ENCODE results near the gene PCDH18. TPM values are rescaled to one million over a fixed set of nuclear protein-coding genes. Genes with fewer than 3 reads are reported as not detected.
"Not testable (repeated sequence)": the region's sequence is repeated elsewhere in the genome, so short reads cannot be mapped to it uniquely, and the experiment has no call there.

Gene PCDH18
- total and polyA plus RNA-seq, 12 donors = 2.3 to 7.4 (median 3.8) TPM

DNA sequence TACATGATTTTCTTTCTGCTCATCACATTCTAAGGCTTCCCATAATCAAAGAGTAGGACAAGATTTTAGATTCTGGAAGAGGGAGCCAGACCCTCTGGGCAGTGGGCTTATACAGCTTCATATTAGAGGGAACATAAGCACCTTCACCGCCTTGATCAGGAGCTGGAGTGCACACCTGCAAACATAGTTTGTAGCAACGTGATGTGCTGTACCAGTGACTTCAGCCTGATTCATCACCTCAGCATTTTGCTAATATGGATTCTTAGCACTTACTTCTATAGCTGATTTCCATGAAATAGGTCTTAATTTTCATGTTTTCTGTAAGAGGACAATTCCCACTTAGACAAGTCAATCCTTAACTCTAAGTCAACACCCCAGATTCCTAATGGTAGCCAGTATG is 36.7 kb downstream of the PCDH18 start:
- no peak for ATAC-seq

DNA sequence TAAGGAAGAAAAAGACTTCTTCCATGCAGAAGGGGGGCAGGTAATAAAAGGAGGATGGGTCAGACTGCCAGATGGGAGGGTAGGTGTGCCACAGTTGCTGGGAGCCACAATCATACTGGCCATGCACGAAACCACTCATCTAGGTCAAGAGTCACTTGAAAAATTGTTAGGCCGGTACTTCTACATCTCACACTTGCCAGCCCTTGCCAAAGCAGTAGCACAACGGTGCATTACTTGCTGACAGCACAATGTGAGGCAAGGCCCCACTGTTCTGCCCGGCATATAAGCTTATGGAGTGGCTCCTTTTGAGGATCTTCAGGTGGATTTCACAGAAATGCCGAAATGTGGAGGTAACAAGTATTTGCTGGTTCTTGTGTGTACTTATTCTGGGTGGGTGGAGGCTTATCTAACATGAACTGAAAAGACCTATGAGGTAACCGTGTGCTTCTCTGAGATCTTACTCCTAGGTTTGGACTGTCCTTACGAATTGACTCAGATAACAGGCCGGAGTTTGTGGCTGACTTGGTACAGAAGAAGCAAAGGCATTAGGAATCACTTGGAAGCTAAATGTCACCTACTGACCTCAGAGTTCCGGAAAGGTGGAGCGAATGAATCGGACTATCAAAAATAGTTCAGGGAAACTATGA is 48.9 kb downstream of the PCDH18 start:
- H3K27me3 ChIP-seq; ATAC-seq; H3K36me3 ChIP-seq; H3K4me1 ChIP-seq; intact Hi-C loops (cut with DNase I); H3K4me3 ChIP-seq; H3K9me3 ChIP-seq; DNase-seq: not testable (repeated sequence)
- H3K27ac ChIP-seq = peak overlapping the region in 1 of 10 donors; percentile 43
- WGBS, 2 donors = 62 to 67% methylated on average over 11 of the region's 11 CpGs

More for the DNA sequence above, 36.7 kb downstream of the PCDH18 start:
- Histone ChIP-seq H3K27me3 (no peaks in the 10 kb centered on the region), H3K9me3 (no peaks in the 10 kb centered on the region), H3K27ac (no peak overlapping the region), H3K4me1 (no peaks in the 10 kb centered on the region), H3K4me3 (no peak overlapping the region), H3K36me3 (no peaks in the 10 kb centered on the region)
- DNase-seq = no peak
- intact Hi-C loops (cut with DNase I) = no loop called here
- WGBS, 2 donors = 90 to 92% methylated on average over 2 of the region's 2 CpGs
- TF ChIP-seq, protein P1, sequence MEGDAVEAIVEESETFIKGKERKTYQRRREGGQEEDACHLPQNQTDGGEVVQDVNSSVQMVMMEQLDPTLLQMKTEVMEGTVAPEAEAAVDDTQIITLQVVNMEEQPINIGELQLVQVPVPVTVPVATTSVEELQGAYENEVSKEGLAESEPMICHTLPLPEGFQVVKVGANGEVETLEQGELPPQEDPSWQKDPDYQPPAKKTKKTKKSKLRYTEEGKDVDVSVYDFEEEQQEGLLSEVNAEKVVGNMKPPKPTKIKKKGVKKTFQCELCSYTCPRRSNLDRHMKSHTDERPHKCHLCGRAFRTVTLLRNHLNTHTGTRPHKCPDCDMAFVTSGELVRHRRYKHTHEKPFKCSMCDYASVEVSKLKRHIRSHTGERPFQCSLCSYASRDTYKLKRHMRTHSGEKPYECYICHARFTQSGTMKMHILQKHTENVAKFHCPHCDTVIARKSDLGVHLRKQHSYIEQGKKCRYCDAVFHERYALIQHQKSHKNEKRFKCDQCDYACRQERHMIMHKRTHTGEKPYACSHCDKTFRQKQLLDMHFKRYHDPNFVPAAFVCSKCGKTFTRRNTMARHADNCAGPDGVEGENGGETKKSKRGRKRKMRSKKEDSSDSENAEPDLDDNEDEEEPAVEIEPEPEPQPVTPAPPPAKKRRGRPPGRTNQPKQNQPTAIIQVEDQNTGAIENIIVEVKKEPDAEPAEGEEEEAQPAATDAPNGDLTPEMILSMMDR (IDR thresholded peaks at IDR 0.05) = no peak

DNA sequence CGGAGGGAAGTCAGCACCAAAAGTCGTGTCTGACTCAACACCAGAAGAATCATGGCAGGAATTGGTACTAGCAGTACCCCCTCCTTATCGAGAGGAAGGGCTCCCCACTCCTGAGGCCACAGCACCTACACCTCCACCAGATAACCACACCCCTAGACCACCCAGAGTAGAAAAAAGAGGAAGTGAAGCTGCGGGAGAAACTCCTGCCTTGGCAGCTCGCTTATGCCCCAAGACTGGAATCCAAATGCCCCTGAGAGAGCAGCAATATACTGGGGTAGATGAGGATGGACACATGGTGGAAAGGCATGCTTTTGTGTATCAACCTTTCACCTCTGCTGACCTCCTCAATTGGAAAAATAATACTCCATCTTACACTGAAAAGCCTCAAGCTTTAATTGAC is 52.6 kb downstream of the PCDH18 start:
- ATAC-seq; intact Hi-C loops (cut with DNase I); H3K27me3 ChIP-seq; H3K36me3 ChIP-seq; H3K9me3 ChIP-seq; H3K4me3 ChIP-seq; DNase-seq; H3K27ac ChIP-seq: not testable (repeated sequence)
- peaks cover 0 to 12% (median 0%) of the 10 kb centered on the region in 9 donors for H3K4me1 ChIP-seq
- 92 to 97% methylated on average over 5 of the region's 5 CpGs for WGBS, 2 donors

- H3K4me3 ChIP-seq = no peak overlapping the region
- intact Hi-C loops (cut with DNase I) = no loop called here
- no peak overlapping the region for H3K27ac ChIP-seq
- no peaks in the 10 kb centered on the region for H3K27me3 ChIP-seq
- H3K36me3 ChIP-seq = no peaks in the 10 kb centered on the region
- H3K4me1 ChIP-seq = peaks cover 0 to 14% (median 0%) of the 10 kb centered on the region in 9 donors
- ATAC-seq (no peak), DNase-seq (no peak)
- 81 to 90% methylated on average over 4 of the region's 4 CpGs for WGBS, 2 donors
- TF ChIP-seq, protein P1 (IDR thresholded peaks at IDR 0.05) = no peak
- H3K9me3 ChIP-seq = no peaks in the 10 kb centered on the region
These were observed 55.9 kb downstream of the PCDH18 start for GRCh38 chr4:137476345-137476744.

DNA sequence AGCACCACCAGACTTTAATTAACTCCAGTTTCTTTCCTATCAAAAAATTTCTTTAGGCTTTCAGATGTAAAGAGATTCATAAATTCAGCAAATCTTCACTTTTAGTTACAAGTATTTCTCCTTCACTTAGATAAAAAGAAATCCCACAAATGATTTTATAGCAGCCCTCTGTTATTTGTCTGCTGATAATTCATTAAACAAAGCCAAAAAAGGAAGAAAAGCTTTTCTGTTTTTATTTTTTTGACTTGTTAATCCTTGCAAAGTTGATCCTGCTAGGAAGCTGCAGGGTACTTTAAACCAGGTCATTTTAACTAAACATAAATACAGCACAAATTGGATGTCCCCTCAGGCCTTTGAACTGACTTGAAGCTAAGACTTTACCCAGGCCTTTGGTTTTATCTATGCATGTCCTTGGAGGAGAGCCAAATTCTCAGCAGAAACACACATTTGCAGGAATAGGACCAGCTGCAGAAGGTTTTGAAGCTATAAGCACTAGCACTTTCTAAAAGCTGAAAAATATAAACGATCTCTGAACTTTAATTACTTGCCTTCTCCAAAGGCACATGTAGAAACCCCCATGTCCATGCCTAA is 57.5 kb downstream of the PCDH18 start:
- DNase-seq = no peak
- intact Hi-C loops (cut with DNase I) = no loop called here
- H3K27me3 ChIP-seq = no peaks in the 10 kb centered on the region
- no peaks in the 10 kb centered on the region for H3K9me3 ChIP-seq
- H3K4me3 ChIP-seq = no peak overlapping the region
- ATAC-seq = no peak
- 12 to 15% methylated on average over 1 of the region's 1 CpG for WGBS, 2 donors
- no peaks in the 10 kb centered on the region for H3K36me3 ChIP-seq
- TF ChIP-seq, protein P1 (IDR thresholded peaks at IDR 0.05) = no peak
- peaks cover 0 to 14% (median 0%) of the 10 kb centered on the region in 9 donors for H3K4me1 ChIP-seq
- no peak overlapping the region for H3K27ac ChIP-seq
